OCI-LY1 (cell line): ENCODE data around the gene SP3.

Experiments used
- H2AFZ ChIP-seq: fragments of 200-600 bp; sonication (generic), shearing (Covaris generic); 2 replicates; pipeline ENCODE4 v1.6.0; 2014; ENCODE audit warnings: antibody characterized with exemption, mild to moderate bottlenecking, low read length
- H3F3A ChIP-seq: fragments of 200-600 bp; sonication (generic), shearing (Covaris generic); 2 replicates; pipeline ENCODE4 v1.6.0; 2014; ENCODE audit warnings: mild to moderate bottlenecking, antibody characterized with exemption, low read length, moderate library complexity; ENCODE audit not compliant: insufficient read depth
- H3K27ac ChIP-seq: fragments of 200-600 bp; sonication (generic); 2 replicates; pipeline ENCODE4 v1.5.1; 2014; ENCODE audit warnings: low read length, mixed run types, mild to moderate bottlenecking, low read depth; ENCODE audit not compliant: poor library complexity, severe bottlenecking
- H3K27me3 ChIP-seq: fragments of 200-600 bp; sonication (generic); 2 replicates; pipeline ENCODE4 v1.6.0; 2014; ENCODE audit warnings: antibody characterized with exemption, mild to moderate bottlenecking, low read length, moderate library complexity; ENCODE audit not compliant: insufficient read depth
- H3K36me3 ChIP-seq: fragments of 200-600 bp; sonication (generic); 2 replicates; pipeline ENCODE4 v1.6.1; 2014; ENCODE audit warnings: mild to moderate bottlenecking, antibody characterized with exemption, low read length, moderate library complexity, mixed read lengths; ENCODE audit not compliant: insufficient read depth
- H3K4me1 ChIP-seq: fragments of 200-600 bp; sonication (generic); 2 replicates; pipeline ENCODE4 v1.5.1; 2014; ENCODE audit warnings: mild to moderate bottlenecking, low read length, moderate library complexity; ENCODE audit not compliant: insufficient read depth, severe bottlenecking
- H3K4me2 ChIP-seq: fragments of 200-600 bp; sonication (generic), shearing (Covaris generic); 2 replicates; pipeline ENCODE4 v1.6.1; 2014; ENCODE audit warnings: low read length
- H3K4me3 ChIP-seq: fragments of 200-600 bp; sonication (generic); 2 replicates; pipeline ENCODE4 v1.5.1; 2014; ENCODE audit warnings: low read length, low read depth, mild to moderate bottlenecking, mixed read lengths; ENCODE audit not compliant: poor library complexity, severe bottlenecking
- H3K79me2 ChIP-seq: fragments of 200-600 bp; shearing (Covaris generic); 2 replicates; pipeline ENCODE4 v1.6.1; 2016; ENCODE audit warnings: mixed run types, low read length, mixed read lengths; ENCODE audit not compliant: insufficient read depth
- H3K9ac ChIP-seq: fragments of 200-600 bp; sonication (generic), shearing (Covaris generic); 2 replicates; pipeline ENCODE4 v1.6.1; 2014; ENCODE audit warnings: mild to moderate bottlenecking, low read length, mixed read lengths
- H3K9me2 ChIP-seq: fragments of 200-600 bp; sonication (generic), shearing (Covaris generic); 2 replicates; pipeline ENCODE4 v1.6.1; 2014; ENCODE audit warnings: low read depth, mild to moderate bottlenecking, low read length, mixed read lengths
- H3K9me3 ChIP-seq: fragments of 200-600 bp; shearing (Covaris generic); 2 replicates; pipeline ENCODE4 v1.6.1; 2014; ENCODE audit warnings: low read length, mixed read lengths
- H4K20me1 ChIP-seq: fragments of 200-600 bp; sonication (generic), shearing (Covaris generic); 2 replicates; pipeline ENCODE4 v1.6.0; 2016; ENCODE audit warnings: mild to moderate bottlenecking, low read length; ENCODE audit not compliant: insufficient read depth
- EZH2 ChIP-seq: fragments of 200-600 bp; sonication (generic), shearing (Covaris generic); IDR thresholded peaks from 2 replicates; pipeline ENCODE4 v1.8.0; 2017; ENCODE audit warnings: borderline replicate concordance, mixed run types, mild to moderate bottlenecking, antibody characterized with exemption, low read length, moderate library complexity, mixed read lengths
- TF ChIP-seq, protein P1 (sequence below): fragments of 200-600 bp; sonication (generic), shearing (Covaris generic); IDR thresholded peaks from 2 replicates; pipeline ENCODE4 v1.5.1; 2017; ENCODE audit warnings: mild to moderate bottlenecking, antibody characterized with exemption, low read length, moderate library complexity, mixed read lengths

The SP3 gene

DNA sequence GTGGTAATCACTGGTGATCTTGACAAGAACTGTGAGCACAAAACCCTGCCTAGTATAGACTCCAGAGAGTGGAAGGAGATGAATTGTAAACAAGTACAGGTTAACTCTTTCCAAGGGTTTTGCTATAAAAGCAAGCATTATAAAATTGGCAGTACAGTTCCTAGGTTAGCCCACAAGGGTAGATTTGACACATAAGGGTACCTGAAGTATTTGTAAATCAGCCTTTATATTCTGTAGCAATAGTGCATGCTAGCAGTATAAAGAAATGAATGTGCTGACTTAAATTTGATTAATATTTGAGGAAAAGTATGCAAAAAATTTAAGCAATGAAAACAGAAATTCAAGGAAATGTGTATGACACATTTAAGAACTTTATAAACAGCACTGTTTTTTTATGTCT, 42.4 kb downstream of the SP3 start:
- Histone ChIP-seq H3K79me2 (peaks cover 92% of the 10 kb centered on the region), H3K4me1 (no peaks in the 10 kb centered on the region), H3K9me3 (no peaks in the 10 kb centered on the region), H3K4me2 (no peak overlapping the region), H4K20me1 (peaks cover 3% of the 10 kb centered on the region; the same call in 1 of the 2 replicates), H2AFZ (no peak overlapping the region), H3K27me3 (no peaks in the 10 kb centered on the region), H3K9ac (no peak overlapping the region), H3K4me3 (no peak overlapping the region), H3K9me2 (no peaks in the 10 kb centered on the region), H3K27ac (no peak overlapping the region), H3F3A (no peaks in the 10 kb centered on the region), H3K36me3 (peaks cover 32% of the 10 kb centered on the region)
- no peak for TF ChIP-seq EZH2
- TF ChIP-seq, protein P1, sequence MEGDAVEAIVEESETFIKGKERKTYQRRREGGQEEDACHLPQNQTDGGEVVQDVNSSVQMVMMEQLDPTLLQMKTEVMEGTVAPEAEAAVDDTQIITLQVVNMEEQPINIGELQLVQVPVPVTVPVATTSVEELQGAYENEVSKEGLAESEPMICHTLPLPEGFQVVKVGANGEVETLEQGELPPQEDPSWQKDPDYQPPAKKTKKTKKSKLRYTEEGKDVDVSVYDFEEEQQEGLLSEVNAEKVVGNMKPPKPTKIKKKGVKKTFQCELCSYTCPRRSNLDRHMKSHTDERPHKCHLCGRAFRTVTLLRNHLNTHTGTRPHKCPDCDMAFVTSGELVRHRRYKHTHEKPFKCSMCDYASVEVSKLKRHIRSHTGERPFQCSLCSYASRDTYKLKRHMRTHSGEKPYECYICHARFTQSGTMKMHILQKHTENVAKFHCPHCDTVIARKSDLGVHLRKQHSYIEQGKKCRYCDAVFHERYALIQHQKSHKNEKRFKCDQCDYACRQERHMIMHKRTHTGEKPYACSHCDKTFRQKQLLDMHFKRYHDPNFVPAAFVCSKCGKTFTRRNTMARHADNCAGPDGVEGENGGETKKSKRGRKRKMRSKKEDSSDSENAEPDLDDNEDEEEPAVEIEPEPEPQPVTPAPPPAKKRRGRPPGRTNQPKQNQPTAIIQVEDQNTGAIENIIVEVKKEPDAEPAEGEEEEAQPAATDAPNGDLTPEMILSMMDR, result no peak

DNA sequence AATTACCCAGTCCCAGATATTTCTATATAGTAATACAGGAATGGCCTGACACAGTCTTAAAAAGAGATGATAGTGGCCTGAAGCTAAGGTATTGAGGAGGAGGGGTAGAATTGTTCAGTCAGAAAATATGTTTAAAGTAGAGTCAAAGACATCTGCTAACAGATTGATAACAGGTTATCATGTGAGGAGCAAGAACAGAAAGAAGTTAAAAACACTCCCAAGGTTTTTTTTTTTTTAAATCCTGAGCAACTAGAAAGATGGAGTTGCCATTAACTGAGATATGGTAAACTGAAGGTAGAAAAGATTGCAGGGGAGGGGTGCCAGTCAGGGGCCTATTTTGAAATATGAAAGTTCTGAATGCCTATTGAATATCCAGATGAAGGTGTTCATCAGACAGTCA, 43.1 kb downstream of the SP3 start:
- H3K9me3 ChIP-seq, result no peaks in the 10 kb centered on the region
- H3K4me2 ChIP-seq, result no peak overlapping the region
- no peak overlapping the region for H3K9ac ChIP-seq
- no peak overlapping the region for H3K4me3 ChIP-seq
- peaks cover 90% of the 10 kb centered on the region for H3K79me2 ChIP-seq
- no peaks in the 10 kb centered on the region for H3K9me2 ChIP-seq
- H3K27ac ChIP-seq, result no peak overlapping the region
- H3K4me1 ChIP-seq, result no peaks in the 10 kb centered on the region
- peaks cover 34% of the 10 kb centered on the region for H3K36me3 ChIP-seq
- TF ChIP-seq EZH2, result no peak
- TF ChIP-seq, protein P1, result no peak
- H3K27me3 ChIP-seq, result no peaks in the 10 kb centered on the region
- no peaks in the 10 kb centered on the region for H3F3A ChIP-seq
- H4K20me1 ChIP-seq, result peaks cover 3% of the 10 kb centered on the region; the same call in 1 of the 2 replicates
- no peak overlapping the region for H2AFZ ChIP-seq

DNA sequence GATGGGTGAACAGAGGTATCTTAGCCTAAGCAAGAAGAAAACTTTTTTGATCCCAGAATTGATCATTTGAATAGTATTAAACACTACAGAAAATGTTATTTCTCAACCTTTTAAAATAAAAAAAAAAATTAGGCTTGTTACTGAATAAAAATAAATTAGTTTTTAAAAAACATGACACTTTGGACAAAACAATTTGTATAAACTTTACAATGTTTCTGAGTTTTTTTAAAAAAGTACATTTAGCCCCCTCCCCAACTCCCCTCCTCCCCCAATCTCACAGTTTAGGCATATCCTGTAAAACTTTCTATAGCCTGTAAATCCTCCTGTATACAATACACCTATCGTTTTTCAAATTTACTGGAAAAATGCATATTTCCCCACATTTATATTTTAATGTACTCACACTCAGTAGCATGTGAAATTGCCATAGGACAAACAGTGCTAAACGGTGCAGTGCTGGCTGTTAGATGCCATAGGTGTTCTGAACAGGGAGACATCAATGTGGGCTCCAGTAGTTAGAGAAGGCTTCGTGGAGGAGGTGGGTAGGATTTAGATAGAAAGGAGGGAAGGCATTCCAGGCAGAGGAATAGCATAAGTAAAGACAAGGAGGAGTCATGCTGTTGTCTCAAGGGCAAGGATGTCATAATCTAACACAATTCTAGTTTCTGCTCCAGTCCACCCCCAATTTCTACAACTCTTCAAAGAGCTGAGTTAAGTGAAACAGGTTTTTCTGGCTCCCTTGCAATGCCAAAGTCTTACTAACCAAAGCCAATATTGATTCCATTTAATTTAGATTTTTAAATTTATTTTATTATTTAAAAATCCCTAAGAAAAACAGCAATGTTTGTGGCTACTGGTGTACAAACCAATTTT, 50.9 kb downstream of the SP3 start:
- no peaks in the 10 kb centered on the region for H4K20me1 ChIP-seq
- no peak overlapping the region for H3K27ac ChIP-seq
- no peaks in the 10 kb centered on the region for H3K9me3 ChIP-seq
- no peaks in the 10 kb centered on the region for H3F3A ChIP-seq
- peaks cover 95% of the 10 kb centered on the region for H3K36me3 ChIP-seq
- no peak overlapping the region for H3K9ac ChIP-seq
- H2AFZ ChIP-seq, result no peak overlapping the region
- no peak for TF ChIP-seq EZH2
- TF ChIP-seq, protein P1, result no peak
- H3K4me1 ChIP-seq, result no peaks in the 10 kb centered on the region
- H3K9me2 ChIP-seq, result no peaks in the 10 kb centered on the region
- H3K79me2 ChIP-seq, result peaks cover 39% of the 10 kb centered on the region
- H3K4me2 ChIP-seq, result no peak overlapping the region
- H3K4me3 ChIP-seq, result no peak overlapping the region
- H3K27me3 ChIP-seq, result no peaks in the 10 kb centered on the region
